OCI-LY7 (cell line): ENCODE results near the gene DYNC1I1. TPM values are rescaled to one million over a fixed set of nuclear protein-coding genes. Genes with fewer than 3 reads are reported as not detected.

Experiments
- BruUV-seq: library from RNA; stranded (reverse); fragments of 400-500 nt; replicated peaks from 2 replicates; lab custom pipeline; 2021; lab: Mats Ljungman, UMichigan
- CTCF ChIA-PET: fragments of 300-600 bp; sonication (Branson Sonifier 250); formaldehyde crosslinking; loops from one replicate; lab custom pipeline; 2022; ENCODE audit warnings: antibody characterized with exemption; ENCODE audit not compliant: unreplicated experiment; lab: Charles Lee
- POLR2A ChIA-PET: fragments of 300-600 bp; sonication (Branson Sonifier 250); formaldehyde crosslinking; loops from one replicate; lab custom pipeline; 2022; ENCODE audit warnings: antibody characterized with exemption; lab: Charles Lee
- DNase-seq: peaks from one replicate; pipeline ENCODE4 v3.0.0-alpha.2; 2015; ENCODE audit warnings: low spot score
- H2AFZ ChIP-seq: fragments of 200-600 bp; sonication (generic), shearing (Covaris generic); 2 replicates; pipeline ENCODE4 v1.6.1; 2014; ENCODE audit warnings: mild to moderate bottlenecking, antibody characterized with exemption, low read length, moderate library complexity
- H3K27ac ChIP-seq: fragments of 200-600 bp; sonication (generic); 2 replicates; pipeline ENCODE4 v1.5.1; 2014; ENCODE audit warnings: mixed run types, low read depth, mild to moderate bottlenecking, moderate library complexity, low read length, inconsistent platforms; ENCODE audit not compliant: poor library complexity, severe bottlenecking
- H3K36me3 ChIP-seq: fragments of 200-600 bp; sonication (generic); 2 replicates; pipeline ENCODE4 v1.6.1; 2014; ENCODE audit warnings: mild to moderate bottlenecking, antibody characterized with exemption, low read length, moderate library complexity, mixed read lengths; ENCODE audit not compliant: insufficient read depth
- H3K4me1 ChIP-seq: fragments of 200-600 bp; sonication (generic); 2 replicates; pipeline ENCODE4 v1.5.1; 2014; ENCODE audit warnings: mild to moderate bottlenecking, low read length; ENCODE audit not compliant: insufficient read depth, poor library complexity, severe bottlenecking
- H3K4me2 ChIP-seq: fragments of 200-600 bp; sonication (generic); 2 replicates; pipeline ENCODE4 v1.6.1; 2014; ENCODE audit warnings: mild to moderate bottlenecking, low read length
- H3K4me3 ChIP-seq: fragments of 200-600 bp; sonication (generic); 2 replicates; pipeline ENCODE4 v1.5.1; 2014; ENCODE audit warnings: mild to moderate bottlenecking, low read depth, low read length; ENCODE audit not compliant: poor library complexity, severe bottlenecking
- H3K79me2 ChIP-seq: fragments of 200-600 bp; sonication (generic); 2 replicates; pipeline ENCODE4 v1.6.1; 2016; ENCODE audit warnings: low read depth, mild to moderate bottlenecking, low read length, moderate library complexity, mixed read lengths; ENCODE audit not compliant: insufficient read depth
- H3K9me2 ChIP-seq: fragments of 200-600 bp; sonication (generic); 2 replicates; pipeline ENCODE4 v1.6.1; 2016; ENCODE audit warnings: mild to moderate bottlenecking, low read length, mixed read lengths; ENCODE audit not compliant: insufficient read depth
- H3K9me3 ChIP-seq: fragments of 200-600 bp; sonication (generic); 2 replicates; pipeline ENCODE4 v1.6.1; 2014; ENCODE audit warnings: mild to moderate bottlenecking, mixed run types, low read length, mixed read lengths
- H4K20me1 ChIP-seq: fragments of 200-600 bp; sonication (generic); 2 replicates; pipeline ENCODE4 v1.6.1; 2014; ENCODE audit warnings: mild to moderate bottlenecking, antibody characterized with exemption, low read length, moderate library complexity, mixed read lengths; ENCODE audit not compliant: insufficient read depth
- EZH2phosphoT487 ChIP-seq: fragments of 200-600 bp; sonication (generic); IDR thresholded peaks from 2 replicates; pipeline ENCODE4 v1.6.1; 2018; ENCODE audit warnings: low read depth, borderline replicate concordance, mild to moderate bottlenecking, mixed run types, antibody characterized with exemption, low read length, moderate library complexity, mixed read lengths
- intact Hi-C: fragments of 100-400 bp; cut with micrococcal nuclease; formaldehyde crosslinking; loops from one replicate; pipeline ENCODE4 v1.10.0; 2022; ENCODE audit not compliant: unreplicated experiment
- total RNA-seq, 2 experiments: library from RNA; depleted of rRNA in 1 of 2; stranded (reverse); fragments of >200 nt in 1 of 2; shearing (Covaris generic) in 1 of 2; gene quantifications; 2 replicates each; pipeline ENCODE4 v1.2.3, GENCODE V29; 2014 to 2022
- TF ChIP-seq, protein P1 (sequence below): fragments of 200-600 bp; sonication (generic); conservative IDR thresholded peaks from 2 replicates; pipeline ENCODE4 v1.5.1; 2014; ENCODE audit warnings: mild to moderate bottlenecking, antibody characterized with exemption, low read length, moderate library complexity, mixed read lengths

The DYNC1I1 gene
- total RNA-seq, 2 experiments from 2014 or later = not detected

- no peaks in the 10 kb centered on the region for H3K9me3 ChIP-seq
- no peaks in the 10 kb centered on the region for H4K20me1 ChIP-seq
- TF ChIP-seq, protein P1, sequence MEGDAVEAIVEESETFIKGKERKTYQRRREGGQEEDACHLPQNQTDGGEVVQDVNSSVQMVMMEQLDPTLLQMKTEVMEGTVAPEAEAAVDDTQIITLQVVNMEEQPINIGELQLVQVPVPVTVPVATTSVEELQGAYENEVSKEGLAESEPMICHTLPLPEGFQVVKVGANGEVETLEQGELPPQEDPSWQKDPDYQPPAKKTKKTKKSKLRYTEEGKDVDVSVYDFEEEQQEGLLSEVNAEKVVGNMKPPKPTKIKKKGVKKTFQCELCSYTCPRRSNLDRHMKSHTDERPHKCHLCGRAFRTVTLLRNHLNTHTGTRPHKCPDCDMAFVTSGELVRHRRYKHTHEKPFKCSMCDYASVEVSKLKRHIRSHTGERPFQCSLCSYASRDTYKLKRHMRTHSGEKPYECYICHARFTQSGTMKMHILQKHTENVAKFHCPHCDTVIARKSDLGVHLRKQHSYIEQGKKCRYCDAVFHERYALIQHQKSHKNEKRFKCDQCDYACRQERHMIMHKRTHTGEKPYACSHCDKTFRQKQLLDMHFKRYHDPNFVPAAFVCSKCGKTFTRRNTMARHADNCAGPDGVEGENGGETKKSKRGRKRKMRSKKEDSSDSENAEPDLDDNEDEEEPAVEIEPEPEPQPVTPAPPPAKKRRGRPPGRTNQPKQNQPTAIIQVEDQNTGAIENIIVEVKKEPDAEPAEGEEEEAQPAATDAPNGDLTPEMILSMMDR = no peak
- no peak for TF ChIP-seq EZH2phosphoT487
- H3K36me3 ChIP-seq = no peaks in the 10 kb centered on the region
- no peaks in the 10 kb centered on the region for H3K4me1 ChIP-seq
- BruUV-seq = no TSS peak
- CTCF ChIA-PET = no interaction called here
- intact Hi-C loops = no loop called here
- no peak overlapping the region for H2AFZ ChIP-seq
- H3K4me3 ChIP-seq = no peak overlapping the region
- no peak for DNase-seq
- POLR2A ChIA-PET = no interaction called here
- no peak overlapping the region for H3K4me2 ChIP-seq
- no peak overlapping the region for H3K27ac ChIP-seq
- no peaks in the 10 kb centered on the region for H3K9me2 ChIP-seq
- no peaks in the 10 kb centered on the region for H3K79me2 ChIP-seq
Measured at GRCh38 chr7:96005271-96005670, 232.9 kb downstream of the DYNC1I1 start.

- BruUV-seq = no TSS peak
- TF ChIP-seq, protein P1 = no peak
- TF ChIP-seq EZH2phosphoT487 = no peak
- H3K4me1 ChIP-seq = no peaks in the 10 kb centered on the region
- no peaks in the 10 kb centered on the region for H3K79me2 ChIP-seq
- H3K4me2 ChIP-seq = no peak overlapping the region
- no peaks in the 10 kb centered on the region for H3K9me2 ChIP-seq
- DNase-seq = no peak
- H3K36me3 ChIP-seq = no peaks in the 10 kb centered on the region
- H3K9me3 ChIP-seq = no peaks in the 10 kb centered on the region
- no peak overlapping the region for H3K27ac ChIP-seq
- no peaks in the 10 kb centered on the region for H4K20me1 ChIP-seq
- H2AFZ ChIP-seq = no peak overlapping the region
- no peak overlapping the region for H3K4me3 ChIP-seq
- ChIA-PET POLR2A (no interaction called here), CTCF (no interaction called here)
- intact Hi-C loops = no loop called here
Measured at GRCh38 chr7:96009148-96009547, 236.8 kb downstream of the DYNC1I1 start.

- Histone ChIP-seq H3K4me2 (no peak overlapping the region), H3K4me3 (no peak overlapping the region), H3K9me3 (no peaks in the 10 kb centered on the region), H4K20me1 (no peaks in the 10 kb centered on the region), H3K27ac (no peak overlapping the region), H3K9me2 (no peaks in the 10 kb centered on the region), H3K79me2 (no peaks in the 10 kb centered on the region), H2AFZ (no peak overlapping the region), H3K36me3 (no peaks in the 10 kb centered on the region), H3K4me1 (no peaks in the 10 kb centered on the region)
- POLR2A ChIA-PET = interaction anchor here (1.1 kb wide), 1 partner anchor 9 kb away, joined by 3 read pairs; no protein-coding TSS in a partner anchor
- intact Hi-C loops = no loop called here
- no peak for DNase-seq
- BruUV-seq = no TSS peak
- CTCF ChIA-PET = no interaction called here
- TF ChIP-seq, protein P1 = no peak
- no peak for TF ChIP-seq EZH2phosphoT487
Measured at GRCh38 chr7:96013836-96014235, 241.5 kb downstream of the DYNC1I1 start.
